ENCODE results near the gene RFT1. TPM values are rescaled to one million over a fixed set of nuclear protein-coding genes. Genes with fewer than 3 reads are reported as not detected.

The RFT1 gene
- total and polyA plus RNA-seq, 2 of the 13 experiments (the other 11 are each of a cell fraction or from before 2014, with no cell fraction given): 23.2 to 37.0 TPM

- no peak for TF ChIP-seq FOXP4 (CRISPR knock-in tag; IDR thresholded peaks at IDR 0.05)
- TF ChIP-seq ZNF616 (CRISPR knock-in tag; IDR thresholded peaks at IDR 0.05; ENCODE audit: low read depth): no peak
- no peak for TF ChIP-seq AKAP8 (CRISPR knock-in tag; IDR thresholded peaks at IDR 0.05)
- peak; percentile 76; the same call in 1 of the 2 replicates for TF ChIP-seq AHR (CRISPR knock-in tag; IDR thresholded peaks at IDR 0.05)
- TF ChIP-seq THAP8 (CRISPR knock-in tag; IDR thresholded peaks at IDR 0.05; ENCODE audit: borderline replicate concordance): no peak
- TF ChIP-seq MED1 (CRISPR knock-in tag; IDR thresholded peaks at IDR 0.05): no peak
- no peak for TF ChIP-seq ZNF674 (CRISPR knock-in tag; IDR thresholded peaks at IDR 0.05; ENCODE audit: low read depth)
- TF ChIP-seq SOX13 (IDR thresholded peaks at IDR 0.05): no peak
- 0 out of 4 replicates have a peak, but pooled peaks of 1 of the 2 experiments have one; percentile 17 for TF ChIP-seq SOX13 (CRISPR knock-in tag; conservative IDR thresholded peaks at IDR 0.05 in 1 of 2, IDR thresholded peaks at IDR 0.05 in 1 of 2)
- no peak for TF ChIP-seq AKNA (CRISPR knock-in tag; IDR thresholded peaks at IDR 0.05; ENCODE audit: borderline replicate concordance)
- no peak for TF ChIP-seq U2AF1 (optimal IDR thresholded peaks at IDR 0.05; ENCODE audit: low read depth, low read length)
- TF ChIP-seq ELF4 (CRISPR knock-in tag; IDR thresholded peaks at IDR 0.05; ENCODE audit: borderline replicate concordance): no peak
- TF ChIP-seq ZBTB49 (CRISPR knock-in tag; IDR thresholded peaks at IDR 0.05; ENCODE audit: borderline replicate concordance): no peak
- peak; percentile 77 for TF ChIP-seq ZGPAT (CRISPR knock-in tag; IDR thresholded peaks at IDR 0.05)
Measured at GRCh38 chr3:53160660-53161449, 30.6 kb upstream of the RFT1 start, which contains the start of gene PRKCD (continued).
